ENCODE data around the gene SFRP4.

DNA sequence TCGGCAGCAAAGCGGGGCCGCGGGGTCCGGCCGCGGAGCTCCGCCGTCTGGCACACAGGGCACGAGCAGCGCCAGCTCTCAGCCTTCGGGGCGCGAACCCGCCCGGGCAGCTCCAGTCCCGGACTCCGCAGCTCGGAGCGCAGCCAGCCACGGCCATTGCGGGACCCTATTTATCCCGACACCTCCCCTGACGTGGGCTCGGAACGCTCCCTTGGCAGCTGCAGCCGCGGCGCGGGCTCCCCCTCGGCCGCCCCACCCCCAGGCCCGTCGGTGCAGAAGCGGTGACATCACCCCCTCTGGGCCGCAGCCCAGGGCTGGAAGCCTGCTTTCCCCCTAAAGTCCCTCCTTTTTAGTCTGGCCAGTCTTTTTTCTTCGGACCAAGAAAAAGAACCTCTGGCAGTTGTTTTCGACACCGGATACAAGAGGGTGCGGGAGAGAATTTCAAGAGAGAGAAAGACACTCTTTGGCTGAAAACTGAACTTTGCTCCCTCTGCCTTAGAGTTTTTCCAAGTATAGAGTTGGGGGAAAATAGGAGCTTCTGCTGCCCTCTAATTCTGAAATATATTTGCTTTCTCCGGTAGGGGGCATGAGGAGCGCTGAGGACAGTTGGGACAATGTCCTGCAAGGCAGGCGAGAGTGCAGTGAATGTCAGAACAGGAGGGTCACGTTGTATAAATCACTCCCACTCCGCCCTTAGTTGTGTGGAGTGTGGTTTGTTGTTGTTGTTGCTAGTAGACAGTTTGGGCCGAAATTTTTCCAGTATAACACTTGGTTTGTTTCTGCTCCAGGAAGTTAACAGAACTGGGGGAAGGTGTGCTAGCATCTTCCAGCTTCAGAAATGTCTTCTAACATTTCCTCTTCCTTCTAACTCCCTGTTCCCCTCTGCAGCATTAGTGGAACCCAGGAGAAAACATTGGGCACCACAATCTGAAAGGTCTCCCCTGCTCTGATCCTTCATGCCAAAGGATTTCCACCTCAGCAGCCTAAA, at the start of gene SFRP4:
- peak; percentile 54 to 66 for TF ChIP-seq CTCF (IDR thresholded peaks at IDR 0.05; ENCODE audit: extremely low read depth in 1 of 2, insufficient read depth in 1 of 2, low read depth in 1 of 2, low read length in 2 of 2)
- TF ChIP-seq POLR2AphosphoS5 (IDR thresholded peaks at IDR 0.05; ENCODE audit: insufficient read depth, low read depth, low read length) = no peak
- no peak for TF ChIP-seq POLR2A (IDR thresholded peaks at IDR 0.05; ENCODE audit: low read depth, low read length)
- TF ChIP-seq EZH2 (IDR thresholded peaks at IDR 0.05; ENCODE audit: borderline replicate concordance, low read depth, low read length, severe bottlenecking) = no peak
- no peak for TF ChIP-seq MAX (IDR thresholded peaks at IDR 0.05; ENCODE audit: insufficient read depth, insufficient read length)
- no peak for TF ChIP-seq MYC (IDR thresholded peaks at IDR 0.05; ENCODE audit: low read depth, low read length)
- no peak for TF ChIP-seq FOS (IDR thresholded peaks at IDR 0.05; ENCODE audit: borderline replicate concordance, insufficient read depth, low read length)
